ENCODE results near the gene TIMM50. TPM values are rescaled to one million over a fixed set of nuclear protein-coding genes. Genes with fewer than 3 reads are reported as not detected.

Gene TIMM50
- total and polyA plus RNA-seq, 2 of the 13 experiments (the other 11 are each of a cell fraction or from before 2014, with no cell fraction given), result 91.1 to 92.5 TPM

GRCh38 chr19:39502640-39503417 lies 22.2 kb downstream of the TIMM50 start (continued):
- TF ChIP-seq BRD4 (CRISPR knock-in tag; IDR thresholded peaks at IDR 0.05) (peak; percentile 55; the same call in 1 of the 2 replicates), ZSCAN31 (CRISPR knock-in tag; IDR thresholded peaks at IDR 0.05; ENCODE audit: low read depth) (peak; percentile 78; the same call in 1 of the 2 replicates), ZNF709 (CRISPR knock-in tag; IDR thresholded peaks at IDR 0.05) (peak; percentile 99), GPN1 (CRISPR knock-in tag; IDR thresholded peaks at IDR 0.05; ENCODE audit: borderline replicate concordance) (peak; percentile 78; the same call in 1 of the 2 replicates), EP300 (IDR thresholded peaks at IDR 0.05; ENCODE audit: low read depth in 2 of 2, low read length in 2 of 2) (no peak), EP300 (CRISPR knock-in tag; IDR thresholded peaks at IDR 0.05; ENCODE audit: borderline replicate concordance) (peak; percentile 56; the same call in 1 of the 2 replicates), ZNF598 (CRISPR knock-in tag; IDR thresholded peaks at IDR 0.05; ENCODE audit: borderline replicate concordance) (peak; percentile 94), BORCS8-MEF2B (CRISPR knock-in tag; IDR thresholded peaks at IDR 0.05) (peak; percentile 100), ZNF138 (CRISPR knock-in tag; IDR thresholded peaks at IDR 0.05; ENCODE audit: low read depth) (peak; percentile 91; the same call in 1 of the 2 replicates), CAMTA2 (CRISPR knock-in tag; IDR thresholded peaks at IDR 0.05; ENCODE audit: borderline replicate concordance) (peak; percentile 93; the same call in 1 of the 2 replicates), ZNF747 (CRISPR knock-in tag; IDR thresholded peaks at IDR 0.05; ENCODE audit: borderline replicate concordance) (no peak), ZNF879 (CRISPR knock-in tag; IDR thresholded peaks at IDR 0.05) (peak; percentile 99), RAD21 (CRISPR knock-in tag; IDR thresholded peaks at IDR 0.05) (peak; percentile 74), ZNF484 (CRISPR knock-in tag; IDR thresholded peaks at IDR 0.05; ENCODE audit: borderline replicate concordance, low read depth) (peak; percentile 90), NAIF1 (CRISPR knock-in tag; IDR thresholded peaks at IDR 0.05; ENCODE audit: borderline replicate concordance) (no peak), ZNF639 (CRISPR knock-in tag; conservative IDR thresholded peaks at IDR 0.05) (peak; percentile 90), ZNF253 (CRISPR knock-in tag; IDR thresholded peaks at IDR 0.05; ENCODE audit: borderline replicate concordance) (peak; percentile 98), ZHX1 (CRISPR knock-in tag; IDR thresholded peaks at IDR 0.05; ENCODE audit: low read depth) (peak; percentile 93), SOX5 (CRISPR knock-in tag; IDR thresholded peaks at IDR 0.05; ENCODE audit: borderline replicate concordance) (peak; percentile 44), ZNF354B (CRISPR knock-in tag; IDR thresholded peaks at IDR 0.05) (peak; percentile 98), NFE2L2 (IDR thresholded peaks at IDR 0.05; ENCODE audit: low read length) (no peak), ZNF614 (CRISPR knock-in tag; IDR thresholded peaks at IDR 0.05; ENCODE audit: borderline replicate concordance) (peak; percentile 51; the same call in 1 of the 2 replicates), ATF7-NPFF (CRISPR knock-in tag; IDR thresholded peaks at IDR 0.05; ENCODE audit: low read depth) (peak; percentile 100), NR2C2 (CRISPR knock-in tag; IDR thresholded peaks at IDR 0.05; ENCODE audit: borderline replicate concordance) (peak; percentile 49)

Data from HepG2 (cell line).